ENCODE data around the gene C5orf46.

Gene C5orf46

GRCh38 chr5:147918101-147918685 is 11.9 kb upstream of the C5orf46 start:
- no peak overlapping the region for H3K4me3 ChIP-seq (ENCODE audit: low read depth, low read length)
- POLR2A ChIA-PET = no interaction called here
- TF ChIP-seq CTCF (IDR thresholded peaks at IDR 0.05; ENCODE audit: insufficient read depth, low read length, missing control alignments) = no peak
- CTCF ChIA-PET = no interaction called here
- DNase-seq (ENCODE audit: low read depth, low spot score) = no peak

- ChIA-PET CTCF (no interaction called here), POLR2A (no interaction called here)
- DNase-seq (ENCODE audit: low read depth, low spot score) = no peak
- no peak overlapping the region for H3K4me3 ChIP-seq (ENCODE audit: low read depth, low read length)
- no peak for TF ChIP-seq CTCF (IDR thresholded peaks at IDR 0.05; ENCODE audit: insufficient read depth, low read length, missing control alignments)
These were observed 7.4 kb upstream of the C5orf46 start for GRCh38 chr5:147913786-147914185.

- TF ChIP-seq CTCF (IDR thresholded peaks at IDR 0.05; ENCODE audit: insufficient read depth, low read length, missing control alignments) = no peak
- CTCF ChIA-PET = no interaction called here
- no peak overlapping the region for H3K4me3 ChIP-seq (ENCODE audit: low read depth, low read length)
- POLR2A ChIA-PET = no interaction called here
- DNase-seq (ENCODE audit: low read depth, low spot score) = no peak
These were observed 5.7 kb upstream of the C5orf46 start for GRCh38 chr5:147912011-147912410.

- POLR2A ChIA-PET = no interaction called here
These were observed 5.1 kb upstream of the C5orf46 start for GRCh38 chr5:147911427-147911826.

GRCh38 chr5:147904110-147904509 is 2.2 kb downstream of the C5orf46 start:
- no peak for DNase-seq (ENCODE audit: low read depth, low spot score)
- H3K4me3 ChIP-seq (ENCODE audit: low read depth, low read length) = no peak overlapping the region
- CTCF ChIA-PET = no interaction called here
- no peak for TF ChIP-seq CTCF (IDR thresholded peaks at IDR 0.05; ENCODE audit: insufficient read depth, low read length, missing control alignments)
- POLR2A ChIA-PET = no interaction called here

More at GRCh38 chr5:147911427-147911826, 5.1 kb upstream of the C5orf46 start:
- TF ChIP-seq CTCF (IDR thresholded peaks at IDR 0.05; ENCODE audit: insufficient read depth, low read length, missing control alignments) = no peak
- no peak for DNase-seq (ENCODE audit: low read depth, low spot score)
- CTCF ChIA-PET = no interaction called here
- H3K4me3 ChIP-seq (ENCODE audit: low read depth, low read length) = no peak overlapping the region

GRCh38 chr5:147902609-147903115 is 3.7 kb downstream of the C5orf46 start:
- TF ChIP-seq CTCF (IDR thresholded peaks at IDR 0.05; ENCODE audit: insufficient read depth, low read length, missing control alignments) = no peak
- H3K4me3 ChIP-seq (ENCODE audit: low read depth, low read length) = no peak overlapping the region
- ChIA-PET POLR2A (no interaction called here), CTCF (no interaction called here)
- no peak for DNase-seq (ENCODE audit: low read depth, low spot score)

Data from AG04449 (cell line).